HG03039 (cell line): ENCODE data around the gene NRP1.
"Not testable (repeated sequence)": the region's sequence is repeated elsewhere in the genome, so short reads cannot be mapped to it uniquely, and the experiment has no call there.

Experiments used
- ATAC-seq: cut with Tn5 transposase; IDR thresholded peaks from one replicate; pipeline ENCODE4 v1.9.1; 2021; ENCODE audit warnings: mild to moderate bottlenecking, moderate library complexity; ENCODE audit not compliant: unreplicated experiment

NRP1 gene

DNA sequence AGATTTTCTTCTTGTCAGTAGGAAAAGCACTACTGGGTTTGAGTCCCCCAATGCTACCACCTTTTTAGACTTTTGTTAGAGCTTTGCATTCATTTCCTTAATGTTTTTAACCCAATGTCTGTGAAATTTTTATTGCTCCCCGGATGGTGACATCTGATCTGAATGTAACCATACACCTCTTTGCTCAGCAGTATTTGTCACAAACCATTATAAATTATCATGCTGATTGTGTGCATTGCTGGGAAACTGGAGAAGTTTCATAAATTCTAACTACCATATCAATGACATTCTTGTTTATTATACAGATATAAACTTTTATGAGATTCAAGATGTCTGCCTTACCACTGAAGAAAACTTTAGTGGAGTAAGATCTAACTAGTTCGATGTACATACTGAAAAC is 8.5 kb downstream of the NRP1 start:
- no peak for ATAC-seq

DNA sequence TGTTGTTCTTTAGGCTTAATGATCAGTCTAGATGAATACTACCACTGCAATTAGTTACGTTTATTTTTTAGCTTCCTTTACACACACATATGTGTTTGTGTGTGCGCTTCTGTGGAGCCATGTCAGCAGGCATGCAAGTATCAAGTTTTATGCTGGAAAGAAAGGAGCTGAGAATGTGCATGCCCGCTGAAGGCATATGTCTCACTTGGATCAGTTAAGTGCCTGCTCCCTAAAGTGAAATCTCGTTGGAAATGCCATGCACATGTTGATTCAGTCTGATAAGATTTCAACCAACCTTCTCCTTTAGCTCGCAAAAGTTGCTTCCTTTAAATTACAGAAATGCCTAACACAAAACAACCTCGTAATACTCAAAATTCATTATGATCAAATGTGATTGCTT is 10.7 kb downstream of the NRP1 start:
- no peak for ATAC-seq

DNA sequence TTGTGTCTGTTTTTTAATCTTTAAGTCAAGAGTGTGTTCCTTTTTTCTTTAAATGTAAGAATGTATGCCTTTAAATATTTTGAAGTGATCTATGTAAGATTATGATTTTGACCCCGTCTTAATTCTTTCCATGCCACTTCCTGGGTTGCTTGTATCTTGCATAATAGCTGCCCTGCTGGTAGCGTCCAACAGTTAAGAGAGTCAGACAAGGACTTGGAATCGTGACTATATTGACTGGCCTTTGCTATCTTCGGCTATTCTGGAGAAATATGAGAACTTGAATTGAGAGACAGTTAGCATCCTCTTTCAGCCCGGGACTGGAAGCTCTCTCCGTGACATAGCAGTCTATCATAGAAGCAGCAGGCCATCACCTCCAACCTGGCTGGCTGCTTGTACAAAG is 13.0 kb downstream of the NRP1 start:
- ATAC-seq: no peak

DNA sequence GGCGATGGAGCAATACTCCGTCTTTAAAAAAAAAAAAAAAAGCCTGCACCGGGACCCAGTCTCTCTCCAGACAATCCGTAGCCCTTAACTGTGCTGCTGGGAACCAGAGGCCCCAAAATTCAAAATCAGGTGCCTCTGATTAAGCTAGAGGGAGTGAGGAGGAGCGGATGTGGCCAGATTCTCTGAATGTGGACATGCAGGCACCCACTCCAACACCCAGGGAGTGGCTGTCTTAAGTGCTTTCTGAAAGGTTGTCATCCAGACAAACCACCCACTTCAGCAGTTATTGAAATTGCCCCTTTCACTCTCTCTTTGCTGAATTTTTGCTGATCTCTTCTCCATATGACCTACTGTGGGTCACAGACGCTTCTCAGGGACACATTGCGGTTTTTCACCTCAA is 14.2 kb downstream of the NRP1 start:
- ATAC-seq: no peak

DNA sequence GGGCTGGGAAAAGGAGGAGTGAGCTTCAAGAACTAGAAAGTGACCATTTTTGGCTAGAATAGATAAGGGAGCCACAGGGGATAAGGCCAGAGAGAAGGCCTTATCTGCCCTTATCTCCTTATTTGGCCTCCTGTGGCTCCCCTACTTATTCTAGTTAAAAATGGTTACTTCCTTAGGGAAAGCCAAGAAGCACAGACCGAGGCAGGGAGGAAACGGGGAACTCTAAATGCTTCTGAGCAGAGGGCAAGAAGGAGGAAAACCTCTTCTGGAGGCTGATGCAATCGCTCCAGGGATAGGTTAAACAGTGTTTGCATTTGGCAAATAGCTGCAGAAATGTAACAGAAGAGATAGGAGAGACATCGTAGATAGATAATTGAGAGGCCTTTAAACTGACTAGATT is 18.6 kb downstream of the NRP1 start:
- no peak for ATAC-seq

DNA sequence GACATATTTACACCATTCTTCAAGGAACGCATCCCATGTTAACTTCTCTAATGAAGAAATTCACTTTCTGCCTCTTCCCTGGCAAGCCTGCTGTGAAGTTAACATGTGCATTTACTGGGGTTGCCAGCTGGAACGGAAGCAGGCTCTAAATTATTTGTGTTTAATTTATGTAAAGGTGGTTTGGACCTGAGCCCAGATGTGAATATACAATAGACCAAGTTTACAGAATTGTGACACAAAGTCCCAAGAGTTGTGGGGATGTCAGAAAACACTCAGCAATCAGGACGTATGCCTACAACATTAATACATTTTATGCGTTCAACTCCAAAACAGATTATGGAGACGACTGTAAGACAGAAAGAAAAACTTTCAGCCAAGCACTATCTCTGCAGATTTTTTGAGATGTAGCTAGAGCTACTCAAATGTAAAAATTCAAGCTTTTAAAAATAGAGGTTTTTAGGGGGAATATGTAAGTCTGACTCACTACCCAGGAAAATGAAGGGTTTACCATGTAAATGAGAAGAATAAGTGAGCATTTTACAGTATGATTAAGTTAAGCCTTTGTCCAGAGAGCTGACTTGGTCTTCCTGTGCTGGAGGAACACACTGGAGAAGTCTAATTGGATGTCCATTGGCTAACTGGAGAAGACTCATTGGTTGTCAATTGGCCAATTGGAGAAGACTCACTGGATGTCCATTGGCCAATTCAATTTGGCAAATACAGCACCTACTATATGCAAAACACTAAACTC is 19.5 kb downstream of the NRP1 start:
- ATAC-seq: no peak

DNA sequence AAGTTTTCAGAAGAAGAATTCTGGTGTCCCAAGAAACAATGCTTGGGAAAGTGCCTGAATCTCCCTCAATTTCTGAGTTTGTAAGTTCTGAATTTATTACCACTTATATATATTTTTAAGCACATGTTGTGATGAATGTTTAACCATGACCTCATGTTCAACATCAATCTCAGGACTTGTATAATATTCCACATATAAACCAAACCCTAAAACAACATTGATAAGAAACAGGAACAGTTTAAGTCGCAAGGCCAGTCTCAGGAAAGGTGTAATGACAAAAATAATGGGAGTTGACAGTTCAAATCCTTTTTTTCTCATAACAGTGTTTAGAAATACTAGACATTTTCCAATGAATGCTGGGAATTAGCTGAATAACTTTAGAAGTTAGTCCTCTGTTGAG is 22.8 kb downstream of the NRP1 start:
- no peak for ATAC-seq

DNA sequence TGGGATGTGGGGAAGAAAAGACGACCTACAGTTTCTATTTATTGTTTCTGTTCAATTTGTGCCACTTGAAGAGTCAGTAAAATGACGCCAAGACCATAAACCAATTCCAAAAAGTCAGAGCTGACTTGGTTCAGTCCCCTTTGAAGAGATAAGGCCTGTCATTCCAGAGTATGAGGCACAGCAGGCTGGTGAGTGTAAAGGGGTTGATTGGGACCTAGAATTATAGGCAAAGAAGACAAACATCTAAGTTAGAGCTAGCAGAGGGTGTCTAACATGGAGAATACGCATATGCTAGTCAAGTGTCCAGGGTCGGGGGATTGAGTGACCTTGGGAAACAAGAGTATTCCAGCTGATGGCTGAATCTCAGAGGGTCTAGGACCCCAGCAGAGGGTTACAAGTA is 23.6 kb downstream of the NRP1 start:
- ATAC-seq: no peak

DNA sequence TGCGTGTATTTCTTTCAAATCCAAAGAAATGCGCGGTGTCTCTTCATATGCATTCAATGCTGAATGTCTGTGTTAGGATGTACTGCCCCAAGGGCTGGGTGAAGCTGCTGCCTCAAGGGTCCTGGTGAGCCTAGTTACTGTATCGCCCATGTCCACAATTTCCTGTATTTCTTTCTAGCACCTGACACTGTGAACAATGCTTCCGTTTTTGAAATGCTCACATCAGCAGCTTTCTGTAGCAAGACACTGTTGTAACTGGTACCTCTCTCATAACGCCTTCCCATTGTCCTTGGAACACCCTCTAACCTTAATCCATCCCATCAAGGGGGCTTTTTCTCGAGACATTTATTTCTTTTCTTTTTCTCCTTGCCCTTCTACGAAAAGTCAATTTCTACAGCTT is 25.1 kb downstream of the NRP1 start:
- no peak for ATAC-seq

DNA sequence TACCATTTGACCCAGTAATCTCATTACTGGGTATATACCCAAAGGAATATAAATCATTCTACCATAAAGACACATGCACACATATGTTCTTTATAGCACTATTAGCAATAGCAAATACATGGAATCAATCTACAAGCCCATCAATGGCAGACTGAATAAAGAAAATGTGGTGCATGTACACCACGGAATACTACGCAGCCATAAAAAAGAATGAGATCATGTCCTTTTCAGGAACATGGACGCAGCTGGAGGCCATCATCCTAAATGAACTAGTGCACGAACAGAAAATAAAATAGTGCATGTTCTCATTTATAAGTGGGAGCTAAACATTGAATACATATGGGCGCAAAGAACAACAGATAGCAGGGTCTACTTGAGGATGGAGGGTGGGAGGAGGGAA is 26.6 kb downstream of the NRP1 start:
- no peak for ATAC-seq

DNA sequence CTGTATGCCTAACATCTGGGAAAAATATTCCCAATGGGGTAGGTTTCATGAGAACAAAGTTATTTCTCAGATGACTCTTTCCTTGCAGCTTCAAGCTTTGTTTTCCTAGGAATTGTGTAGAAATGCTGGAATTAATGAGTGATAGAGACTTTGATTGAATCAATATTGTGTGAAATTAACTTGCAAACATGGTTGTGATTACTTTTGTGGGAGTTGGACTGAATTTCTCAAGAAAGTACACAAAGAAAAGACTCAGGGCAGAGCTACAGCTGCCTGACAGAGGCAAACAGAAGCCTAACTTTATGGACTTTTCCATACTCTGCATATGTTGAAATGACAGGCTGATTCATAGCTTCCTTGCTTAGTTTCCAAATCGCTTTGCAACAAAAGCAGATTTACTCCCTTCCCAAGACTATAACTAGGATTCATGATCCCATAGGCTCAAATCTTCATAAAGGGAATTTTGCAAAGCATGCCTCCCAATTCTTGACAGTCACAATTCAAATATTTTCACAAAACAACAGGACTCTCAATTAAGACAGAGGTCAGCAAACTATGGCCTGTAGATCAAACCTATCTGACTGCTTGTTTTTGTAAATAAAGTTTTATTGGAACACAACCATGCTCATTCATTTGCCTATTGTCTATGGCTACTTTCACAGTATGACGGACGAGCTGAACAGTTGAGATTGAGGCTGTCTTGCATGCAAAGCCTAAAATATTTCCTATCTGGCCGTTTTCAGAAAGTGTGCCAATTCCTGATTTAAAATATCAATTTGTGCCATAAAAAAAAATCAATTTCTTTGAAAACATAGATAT is 27.6 kb downstream of the NRP1 start:
- no peak for ATAC-seq

DNA sequence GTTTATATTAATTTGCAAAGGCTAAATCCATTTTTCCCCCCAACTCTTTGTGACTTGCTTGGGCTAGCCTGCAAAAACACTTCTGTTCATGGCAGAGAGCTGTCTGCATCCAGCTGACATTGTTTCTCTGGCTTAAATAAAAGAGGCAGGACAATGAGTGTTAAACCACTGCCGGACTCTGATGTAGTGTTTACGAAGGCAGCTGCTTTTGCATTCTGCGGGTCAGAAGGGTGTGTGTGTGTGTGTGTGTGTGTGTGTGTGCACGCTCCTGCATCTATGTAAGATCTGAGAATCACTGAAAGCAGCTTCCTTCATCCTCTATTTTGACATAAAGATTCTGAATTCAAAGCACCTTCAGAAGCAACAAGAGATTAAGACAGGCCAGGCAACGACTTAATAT is 28.3 kb downstream of the NRP1 start:
- ATAC-seq: no peak

DNA sequence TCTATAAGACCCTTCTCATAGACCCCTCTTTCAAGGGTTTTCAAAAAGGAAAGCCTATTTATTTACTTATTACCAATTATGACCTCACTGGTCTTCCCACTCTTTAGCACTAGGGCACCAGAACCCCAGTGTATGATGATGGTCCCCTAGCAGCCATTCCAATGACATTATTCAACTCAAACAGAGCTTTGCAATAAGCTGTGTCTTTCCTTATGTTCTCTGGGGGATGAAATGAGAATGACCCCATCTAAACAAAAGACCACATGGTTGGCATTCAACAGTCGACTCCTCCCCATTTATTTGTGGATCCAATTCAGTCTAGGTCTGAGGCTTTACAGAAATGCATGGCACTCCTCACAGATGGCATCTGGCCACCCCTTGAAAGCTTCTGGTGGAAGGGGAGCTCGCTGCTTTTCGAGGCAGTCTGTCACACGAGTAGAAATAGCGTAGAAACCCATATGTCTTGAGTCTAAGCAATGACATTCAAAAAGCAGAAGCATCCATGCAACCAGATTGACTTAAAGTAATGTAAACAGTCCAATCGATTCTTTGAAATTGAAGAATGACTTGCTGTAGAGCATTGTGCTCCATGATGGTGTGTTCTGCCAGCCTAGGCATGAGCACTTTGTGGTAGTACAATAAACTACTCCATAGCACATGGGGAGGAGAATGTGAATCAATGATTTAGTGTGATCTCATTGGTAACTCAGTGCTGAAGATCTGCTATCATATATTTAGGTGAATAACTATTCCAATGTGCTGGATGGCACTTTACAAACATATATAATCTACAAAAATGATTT is 29.8 kb downstream of the NRP1 start:
- no peak for ATAC-seq

DNA sequence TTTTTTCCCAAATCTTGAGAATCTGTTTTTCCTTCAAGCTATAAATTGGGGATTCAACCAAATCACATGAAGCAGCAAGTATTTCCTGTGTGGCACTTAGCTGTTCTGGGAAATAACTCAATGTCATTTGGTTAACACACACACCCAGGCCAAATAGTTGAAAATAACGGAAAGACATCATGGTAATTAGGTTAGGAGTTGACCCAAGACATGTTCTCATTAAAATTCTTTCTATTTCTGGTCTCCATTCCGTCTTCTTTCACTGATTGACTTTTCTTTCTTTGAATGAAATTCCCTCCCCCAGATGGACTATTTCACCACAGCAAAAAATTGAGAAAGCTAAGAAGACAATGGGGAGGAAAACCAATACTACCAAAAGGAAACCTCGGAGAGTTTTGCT is 30.5 kb downstream of the NRP1 start:
- ATAC-seq: no peak

DNA sequence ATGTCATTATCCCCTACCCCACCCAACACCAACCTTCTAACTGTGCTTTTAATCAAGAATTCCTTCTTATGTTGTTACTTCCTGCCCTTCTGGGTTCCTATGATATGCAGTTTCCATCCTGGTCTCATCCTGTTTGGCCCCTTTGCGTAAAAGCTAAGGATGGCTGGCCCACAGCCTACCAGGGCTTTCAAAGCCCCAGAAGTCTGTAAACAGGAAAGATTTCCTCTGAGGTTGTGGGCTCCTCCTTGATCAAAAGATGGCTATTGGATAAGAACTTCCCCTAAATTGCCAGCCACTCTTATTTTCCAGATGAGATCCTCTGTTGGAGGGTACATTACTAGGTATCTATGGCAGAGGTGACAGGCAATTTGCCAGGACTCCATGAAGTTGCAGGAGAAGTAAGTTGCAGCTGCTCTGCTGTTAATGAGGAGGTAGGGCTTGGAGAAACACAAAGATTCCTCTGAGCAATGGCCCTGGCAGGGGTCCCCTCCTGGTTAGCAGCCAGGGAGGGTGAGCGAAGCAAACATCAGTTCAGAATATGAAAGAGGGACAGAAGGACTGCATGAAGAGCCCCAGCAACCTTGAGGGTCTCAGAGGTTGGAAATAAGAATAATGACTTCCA is 32.1 kb downstream of the NRP1 start:
- no peak for ATAC-seq

DNA sequence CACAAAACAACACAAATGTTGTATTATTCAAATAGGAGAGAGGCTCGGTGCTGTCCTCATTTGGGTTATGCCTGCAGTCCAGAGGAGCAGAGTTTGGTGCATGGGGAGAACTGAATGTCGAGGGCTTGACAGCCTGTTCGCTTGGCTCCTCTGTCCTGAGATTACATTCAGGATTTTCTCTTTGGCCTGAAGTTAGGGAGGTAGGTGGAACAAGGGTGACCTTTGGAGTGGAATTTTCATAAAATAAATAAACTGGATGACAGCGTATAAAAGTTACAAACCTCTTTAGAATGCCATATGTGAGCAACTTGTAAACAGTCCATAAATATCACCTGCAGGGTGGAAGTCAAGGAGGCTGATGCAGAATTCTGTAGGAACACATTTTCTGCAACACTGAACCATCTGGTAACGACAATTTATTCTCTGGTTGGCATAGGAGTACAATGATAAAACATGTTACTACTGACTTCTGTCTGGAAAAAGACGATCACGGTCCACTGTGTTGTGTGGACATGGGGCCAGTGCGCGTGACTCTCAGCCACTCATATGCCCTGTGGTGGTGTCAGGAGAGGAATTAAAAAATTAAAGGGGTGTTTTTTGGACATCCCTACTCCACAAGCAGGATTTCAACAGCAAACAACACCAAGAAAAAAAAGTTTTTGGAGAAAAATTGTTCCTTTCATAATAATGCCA is 33.2 kb downstream of the NRP1 start:
- no peak for ATAC-seq

DNA sequence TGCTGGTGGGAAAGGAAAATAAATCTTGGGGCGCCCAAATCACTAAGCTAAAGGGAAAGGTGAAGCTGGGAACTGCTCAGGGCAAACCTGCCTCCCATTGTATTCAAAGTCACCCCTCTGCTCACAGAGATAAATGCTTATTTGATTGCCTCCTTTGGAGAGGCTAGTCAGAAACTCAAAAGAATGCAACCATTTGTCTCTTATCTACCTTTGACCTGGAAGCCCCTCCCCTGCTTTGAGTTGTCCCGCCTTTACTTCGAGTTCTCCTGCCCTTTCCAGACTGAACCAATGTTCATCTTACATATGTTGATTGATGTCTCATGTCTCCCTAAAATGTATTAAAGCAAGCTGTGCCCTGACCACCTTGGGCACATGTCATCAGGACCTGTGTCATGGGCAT is 33.9 kb downstream of the NRP1 start:
- not testable (repeated sequence) for ATAC-seq

DNA sequence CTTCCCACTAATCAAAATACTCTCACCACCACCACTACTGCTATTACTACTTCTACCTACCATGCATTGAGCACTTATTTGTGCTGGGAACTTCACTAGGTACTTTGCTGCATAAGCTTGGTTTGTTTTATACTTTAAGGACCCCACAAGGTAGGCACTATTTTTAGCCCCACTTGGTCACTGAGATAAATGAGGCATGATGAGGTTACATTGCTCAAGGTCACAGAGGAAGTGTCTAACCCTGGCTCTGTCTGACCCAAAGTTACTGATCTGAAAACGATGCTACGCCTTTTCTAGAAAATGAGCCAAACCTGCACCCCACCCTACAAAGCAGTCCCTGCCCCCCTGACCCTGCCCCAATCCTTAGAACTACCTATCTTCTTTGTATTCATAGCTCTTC is 35.6 kb downstream of the NRP1 start:
- ATAC-seq: no peak

DNA sequence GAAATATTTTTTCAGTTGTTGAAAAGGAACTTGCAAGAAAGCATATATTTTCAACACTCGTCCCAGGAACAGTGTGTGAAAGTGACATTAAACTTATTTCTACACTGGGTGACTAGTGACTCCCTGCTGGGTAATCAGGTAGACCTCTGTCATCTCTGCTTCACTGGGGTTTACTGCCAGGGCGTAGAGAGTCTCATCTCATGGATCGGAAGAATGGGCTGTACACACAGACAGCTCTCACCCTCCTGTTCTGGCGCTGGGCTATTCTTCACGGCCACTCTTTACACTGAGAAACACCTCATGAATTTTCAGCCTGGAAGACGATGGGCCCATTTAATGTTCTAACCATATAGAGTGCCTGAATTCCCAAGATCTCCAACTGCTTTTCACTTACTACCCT is 36.4 kb downstream of the NRP1 start:
- no peak for ATAC-seq

DNA sequence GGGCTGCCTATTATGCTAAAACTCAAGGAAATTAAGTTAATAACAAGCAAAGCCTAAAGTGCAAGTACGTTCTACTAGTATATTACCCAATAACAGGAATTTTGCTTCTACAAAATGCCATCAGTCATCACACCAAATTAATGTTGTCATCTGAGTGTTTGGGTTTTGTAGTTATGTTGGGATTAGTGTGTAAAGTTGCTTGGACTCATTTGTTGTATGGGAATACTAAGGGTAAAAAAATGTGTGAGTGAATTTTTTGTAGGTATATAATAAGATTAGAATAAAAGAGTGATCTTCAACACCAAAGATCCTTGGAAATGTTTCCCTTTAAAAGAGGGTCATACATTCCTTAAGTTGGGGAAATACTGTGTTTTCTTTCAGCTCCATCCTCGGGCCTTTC is 38.6 kb downstream of the NRP1 start:
- ATAC-seq: no peak
